Hepatic stellate cell (primary cell): ENCODE data around the gene GFI1B.
A peak's percentile ranks its signal among the peaks of the same experiment; 100 is the strongest.
"Not testable (repeated sequence)": the region's sequence is repeated elsewhere in the genome, so short reads cannot be mapped to it uniquely, and the experiment has no call there.

ENCODE experiments used
- DNase-seq: peaks from one replicate; pipeline ENCODE4 v3.0.0; 2011; ENCODE audit warnings: low spot score

Gene GFI1B

GRCh38 chr9:132969783-132970182 is 8.7 kb upstream of the GFI1B start:
- DNase-seq: peak; percentile 2

DNA sequence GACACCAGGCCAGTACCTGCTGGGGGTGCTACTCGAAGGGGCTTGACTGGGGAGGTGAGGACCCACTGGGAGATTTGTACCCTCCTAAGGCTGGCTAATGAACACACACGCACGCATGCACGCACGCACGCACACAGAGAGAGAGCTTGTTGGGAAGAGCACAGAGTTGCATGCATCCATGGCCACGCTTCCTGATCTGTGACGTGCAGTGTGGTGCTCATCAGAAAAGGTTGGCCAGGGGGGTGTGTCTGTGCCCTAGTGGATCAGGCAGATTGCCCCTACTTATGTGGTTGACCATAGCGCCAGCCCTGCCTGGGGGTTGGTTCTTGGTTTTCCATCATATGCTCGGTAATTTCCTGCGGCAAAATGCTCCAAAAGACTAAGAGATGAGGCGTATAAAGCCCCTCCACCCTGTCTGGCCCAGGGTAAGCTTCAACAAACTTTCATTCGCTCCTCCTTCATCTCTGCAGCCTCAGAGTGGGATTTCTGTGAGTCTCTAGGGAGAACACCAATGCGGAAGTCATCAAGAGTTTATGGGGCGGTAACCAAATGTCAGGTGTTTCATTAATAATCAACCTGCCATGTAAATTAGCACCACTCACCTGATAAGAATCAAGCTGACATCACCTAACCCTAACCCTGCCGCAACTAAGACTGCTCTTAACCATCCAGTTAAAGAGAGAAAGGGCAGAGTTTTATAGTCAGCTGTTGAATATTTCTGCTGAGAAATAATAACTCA is 8.0 kb upstream of the GFI1B start:
- peak; percentile 5 for DNase-seq

- peak; percentile 3 for DNase-seq
Observed at GRCh38 chr9:132973166-132973565, 5.3 kb upstream of the GFI1B start.

DNA sequence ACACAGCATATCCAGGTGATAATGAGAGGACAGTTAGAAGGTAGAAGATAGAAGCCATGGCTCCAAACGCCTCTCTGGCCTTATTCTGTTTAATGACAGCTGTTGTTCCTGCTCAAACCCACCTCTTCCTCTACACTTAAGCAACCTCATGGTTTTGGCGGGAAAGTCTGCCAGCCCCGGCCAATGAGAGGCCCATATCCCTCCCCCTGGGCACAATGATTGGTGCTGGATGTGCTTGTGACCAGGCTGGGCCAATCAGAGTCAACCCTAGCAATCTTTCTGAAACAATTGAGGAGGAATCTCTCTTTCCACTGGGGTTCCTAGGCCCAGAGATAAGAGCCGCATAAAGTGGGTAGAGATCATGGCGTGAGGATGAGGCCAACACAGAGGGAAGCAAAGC is 4.8 kb upstream of the GFI1B start:
- peak; percentile 59 for DNase-seq

DNA sequence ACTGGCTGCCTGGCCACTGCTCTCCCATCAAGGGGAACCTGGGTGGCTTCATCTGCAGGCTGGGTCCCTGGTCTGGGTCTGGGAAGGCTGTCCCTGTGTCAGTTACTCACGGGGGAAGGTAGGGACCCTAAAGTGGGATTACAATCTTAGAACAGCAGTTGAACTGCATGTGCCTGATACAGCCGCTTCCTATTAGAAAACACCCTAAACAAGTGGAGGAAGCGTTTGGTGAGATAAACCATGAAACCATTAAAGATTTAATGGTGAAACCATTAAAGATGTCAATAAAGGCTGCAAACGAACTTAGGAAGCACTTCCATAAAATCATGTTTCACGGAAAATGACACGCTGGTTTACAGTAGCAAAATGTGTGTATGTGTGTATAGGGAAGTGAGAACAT is 2.5 kb upstream of the GFI1B start:
- no peak for DNase-seq

GRCh38 chr9:132976571-132976970 is 1.9 kb upstream of the GFI1B start:
- no peak for DNase-seq

- no peak for DNase-seq
Observed at GRCh38 chr9:132978112-132978450, 413 bp upstream of the GFI1B start.

DNA sequence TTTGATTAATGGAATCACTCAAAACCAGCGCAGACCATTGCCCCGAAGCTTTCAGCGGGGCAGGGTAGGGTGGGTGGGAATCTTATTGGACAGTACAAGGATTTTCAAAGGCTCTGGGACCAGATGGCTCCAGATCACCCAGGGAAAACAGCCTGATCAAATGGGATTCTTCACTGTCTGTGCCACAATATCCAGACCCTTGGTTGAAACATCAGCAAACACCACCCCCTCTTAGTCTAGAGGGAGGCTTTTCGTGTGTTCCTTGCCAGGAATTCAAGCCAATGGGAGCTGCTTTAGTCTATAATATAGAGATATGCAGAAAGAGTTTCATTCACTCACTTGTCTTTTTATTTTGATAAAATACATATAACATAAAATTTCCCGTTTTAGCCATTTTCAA is 1.7 kb downstream of the GFI1B start:
- no peak for DNase-seq

GRCh38 chr9:132982458-132982857 is 4.0 kb downstream of the GFI1B start:
- no peak for DNase-seq

GRCh38 chr9:132983491-132984201 is 5.2 kb downstream of the GFI1B start:
- no peak for DNase-seq

- no peak for DNase-seq
Observed at GRCh38 chr9:132984202-132985070, 5.9 kb downstream of the GFI1B start.

DNA sequence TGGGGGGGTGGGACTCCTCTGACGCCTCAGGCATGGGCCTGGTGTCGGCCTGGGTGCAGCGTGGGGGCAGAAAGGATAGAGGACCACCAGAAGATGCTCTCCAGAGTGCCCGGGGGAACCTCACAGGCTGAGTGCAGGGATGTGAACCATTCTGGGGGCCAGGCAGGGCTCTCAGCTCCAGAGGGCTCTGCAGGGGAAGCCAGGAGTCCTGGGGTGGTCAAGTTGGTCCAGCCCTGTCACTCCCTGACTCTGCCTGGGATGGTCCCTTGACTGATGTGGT is 6.5 kb downstream of the GFI1B start:
- no peak for DNase-seq

GRCh38 chr9:132985489-132985888 is 7.0 kb downstream of the GFI1B start:
- DNase-seq: no peak

- no peak for DNase-seq
Observed at GRCh38 chr9:132986114-132986513, 7.6 kb downstream of the GFI1B start.

DNA sequence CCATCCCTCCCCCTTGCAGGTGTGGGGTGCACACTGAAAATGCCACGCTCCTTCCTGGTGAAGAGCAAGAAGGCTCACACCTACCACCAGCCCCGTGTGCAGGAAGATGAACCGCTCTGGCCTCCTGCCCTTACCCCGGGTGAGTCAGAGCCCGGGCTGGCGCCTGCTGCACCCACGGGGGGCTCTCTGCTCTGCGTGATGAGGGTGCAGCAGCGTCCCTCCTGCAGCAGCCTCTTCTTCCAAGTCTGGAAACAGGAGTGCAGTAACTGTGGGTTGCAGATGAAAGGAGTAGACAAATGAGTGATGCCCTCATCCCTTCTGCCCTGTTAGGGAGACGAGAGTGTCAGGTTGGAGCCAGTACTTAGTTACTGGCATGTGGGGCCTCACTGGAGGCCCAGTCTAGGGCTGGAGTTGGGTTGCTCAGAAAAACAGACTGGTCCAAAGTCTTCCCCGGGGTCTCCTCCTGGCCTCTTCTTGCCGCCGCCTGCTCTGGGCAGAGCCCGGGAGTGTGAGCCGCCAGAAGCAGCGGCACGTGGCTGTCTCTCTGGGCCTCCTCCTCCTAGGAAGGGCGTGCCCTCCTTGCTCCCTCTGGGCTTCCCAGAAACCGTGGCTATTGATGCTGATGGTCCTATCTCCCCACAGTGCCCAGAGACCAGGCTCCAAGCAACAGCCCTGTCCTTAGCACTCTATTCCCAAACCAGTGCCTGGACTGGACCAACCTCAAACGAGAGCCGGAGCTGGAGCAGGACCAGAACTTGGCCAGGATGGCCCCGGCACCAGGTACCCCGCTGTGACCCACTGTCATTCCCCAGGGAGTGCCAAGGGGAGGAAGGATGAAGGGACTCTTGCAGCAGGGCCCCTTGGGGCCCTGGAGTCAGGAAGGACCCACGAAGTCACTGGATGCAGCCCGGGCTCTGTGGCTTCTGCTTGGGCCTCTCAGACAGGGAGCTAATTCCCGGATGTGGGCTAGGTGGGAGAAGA is 8.4 kb downstream of the GFI1B start:
- no peak for DNase-seq

DNA sequence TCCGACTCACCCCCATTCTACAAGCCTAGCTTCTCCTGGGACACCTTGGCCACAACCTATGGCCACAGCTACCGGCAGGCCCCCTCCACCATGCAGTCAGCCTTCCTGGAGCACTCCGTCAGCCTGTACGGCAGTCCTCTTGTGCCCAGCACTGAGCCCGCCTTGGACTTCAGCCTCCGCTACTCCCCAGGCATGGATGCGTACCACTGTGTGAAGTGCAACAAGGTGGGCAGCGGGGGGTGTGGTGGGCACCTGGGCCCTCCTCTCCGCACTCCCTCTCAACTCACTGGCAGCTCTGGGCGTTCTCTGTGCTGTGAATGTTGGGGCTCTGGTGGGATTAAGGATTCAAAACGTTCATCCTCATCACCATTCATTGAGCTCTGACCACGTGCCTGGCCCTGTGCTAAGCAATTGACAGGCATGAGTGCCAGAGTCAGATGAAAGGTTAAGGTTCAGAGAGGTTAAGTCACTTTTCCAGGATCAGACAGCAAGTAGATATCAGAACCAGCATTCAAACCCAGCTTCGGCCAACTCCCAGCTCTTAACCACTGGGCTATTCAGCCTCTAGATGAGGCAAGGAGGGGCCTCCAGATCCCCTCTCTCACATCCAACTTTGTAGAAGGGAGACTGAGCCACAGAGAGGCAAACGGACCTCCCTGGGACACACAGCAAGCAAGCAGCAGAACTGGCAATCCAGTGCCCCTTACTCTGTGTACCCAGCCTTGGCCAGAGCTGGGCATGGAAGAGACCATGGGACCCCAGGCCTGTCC is 9.9 kb downstream of the GFI1B start:
- DNase-seq: no peak

- DNase-seq: no peak
Observed at GRCh38 chr9:132989014-132989310, 10.5 kb downstream of the GFI1B start.

DNA sequence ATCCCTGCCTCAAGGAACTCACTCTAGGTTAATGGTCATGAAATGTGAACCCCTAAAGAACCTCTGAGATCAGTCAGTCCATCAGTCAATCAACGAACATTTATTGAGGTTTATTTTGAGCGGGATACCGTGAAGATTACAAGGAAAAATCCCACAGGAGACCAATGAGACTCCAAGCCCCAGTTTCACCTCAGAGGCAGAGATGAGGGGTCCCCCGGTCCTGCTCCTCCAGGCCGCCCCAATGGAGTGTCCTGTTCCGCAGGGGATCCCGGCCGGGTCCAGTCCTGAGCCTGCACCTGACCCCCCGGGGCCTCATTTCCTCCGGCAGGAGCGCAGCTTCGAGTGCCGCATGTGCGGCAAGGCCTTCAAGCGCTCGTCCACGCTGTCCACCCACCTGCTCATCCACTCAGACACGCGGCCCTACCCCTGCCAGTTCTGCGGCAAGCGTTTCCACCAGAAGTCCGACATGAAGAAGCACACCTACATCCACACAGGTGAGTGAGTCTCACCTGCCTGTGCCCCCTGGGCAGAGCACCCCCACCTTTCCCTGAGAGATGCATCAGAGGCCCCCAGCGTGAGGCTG is 11.0 kb downstream of the GFI1B start:
- DNase-seq: no peak

GRCh38 chr9:132989998-132990557 is 11.6 kb downstream of the GFI1B start:
- DNase-seq: not testable (repeated sequence)

DNA sequence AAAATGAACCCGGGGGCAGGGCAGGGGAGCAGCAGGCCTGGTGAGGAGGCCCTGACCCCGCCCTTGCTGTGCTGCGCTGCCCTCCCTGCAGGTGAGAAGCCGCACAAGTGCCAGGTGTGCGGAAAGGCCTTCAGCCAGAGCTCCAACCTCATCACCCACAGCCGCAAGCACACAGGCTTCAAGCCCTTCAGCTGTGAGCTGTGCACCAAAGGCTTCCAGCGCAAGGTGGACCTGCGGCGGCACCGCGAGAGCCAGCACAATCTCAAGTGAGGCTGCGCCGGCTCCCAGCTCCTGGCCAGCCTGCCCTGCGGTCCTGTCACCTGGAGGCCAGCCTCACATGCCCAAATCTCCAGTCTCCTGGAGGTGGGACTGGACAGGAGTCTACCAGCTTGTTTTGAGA is 12.3 kb downstream of the GFI1B start:
- no peak for DNase-seq
